ENCODE results near the gene HNF4A. TPM values are rescaled to one million over a fixed set of nuclear protein-coding genes. Genes with fewer than 3 reads are reported as not detected.
"Not testable (repeated sequence)": the region's sequence is repeated elsewhere in the genome, so short reads cannot be mapped to it uniquely, and the experiment has no call there.

Gene HNF4A
- total RNA-seq, result not detected

GRCh38 chr20:44355498-44356352 is at the start of gene HNF4A:
Gene HNF4A (plus strand): TSS chr20:44355699. CDS start chr20:44355805, 106 bp downstream.
- H3K4me1 Mint-ChIP-seq (ENCODE audit: low read depth), result no peaks in the 10 kb centered on the region
- ATAC-seq (replicated peaks in 1 of 2), result no peak
- DNase-seq, result no peak
- no peaks in the 10 kb centered on the region for H3K27me3 Mint-ChIP-seq (ENCODE audit: low read depth)
- no peak within 1 kb of the TSS for H3K4me3 Mint-ChIP-seq
- no peak within 1 kb of the TSS for H3K27ac Mint-ChIP-seq
- H3K9me3 Mint-ChIP-seq, result no peaks in the 10 kb centered on the region
- H3K36me3 Mint-ChIP-seq (ENCODE audit: insufficient read depth in 2 of 2), result no peaks in the 10 kb centered on the region

DNA sequence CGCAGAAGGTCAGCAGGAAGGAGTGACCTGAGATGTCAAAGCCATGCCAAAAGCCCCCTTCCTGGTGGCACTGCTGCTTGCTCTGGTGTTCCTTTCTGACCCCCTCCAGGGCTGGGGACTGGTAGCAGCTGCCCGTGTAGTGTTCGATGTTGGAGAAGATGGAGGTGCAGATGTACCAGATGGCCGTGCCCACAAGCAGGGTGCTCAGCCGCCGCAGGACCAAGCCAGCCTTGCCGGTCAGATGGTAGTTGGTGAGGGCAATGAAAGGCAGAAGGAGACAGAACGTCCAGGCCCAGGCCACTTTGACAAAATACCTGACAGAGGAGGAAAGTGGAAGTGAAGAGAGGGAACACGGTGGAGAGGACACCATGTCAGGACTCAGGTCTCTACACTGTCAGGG is 48.6 kb upstream of the HNF4A start:
- Mint-ChIP-seq H3K27ac (no peak overlapping the region), H3K27me3 (ENCODE audit: low read depth) (no peaks in the 10 kb centered on the region), H3K9me3 (no peaks in the 10 kb centered on the region), H3K4me1 (ENCODE audit: low read depth) (peaks cover 15% of the 10 kb centered on the region), H3K4me3 (no peak overlapping the region), H3K36me3 (ENCODE audit: insufficient read depth in 2 of 2) (no peaks in the 10 kb centered on the region)
- no peak for DNase-seq
- no peak for ATAC-seq (replicated peaks in 1 of 2)

GRCh38 chr20:44309763-44310663 is 45.5 kb upstream of the HNF4A start:
- ATAC-seq (replicated peaks in 1 of 2), result no peak
- H3K4me3 Mint-ChIP-seq, result peak overlapping the region; percentile 77 to 92
- peak overlapping the region; percentile 93 for H3K27ac Mint-ChIP-seq
- no peaks in the 10 kb centered on the region for H3K9me3 Mint-ChIP-seq
- no peak for DNase-seq
- peaks cover 15% of the 10 kb centered on the region for H3K4me1 Mint-ChIP-seq (ENCODE audit: low read depth)
- H3K36me3 Mint-ChIP-seq (ENCODE audit: insufficient read depth in 2 of 2), result no peaks in the 10 kb centered on the region
- H3K27me3 Mint-ChIP-seq (ENCODE audit: low read depth), result no peaks in the 10 kb centered on the region

DNA sequence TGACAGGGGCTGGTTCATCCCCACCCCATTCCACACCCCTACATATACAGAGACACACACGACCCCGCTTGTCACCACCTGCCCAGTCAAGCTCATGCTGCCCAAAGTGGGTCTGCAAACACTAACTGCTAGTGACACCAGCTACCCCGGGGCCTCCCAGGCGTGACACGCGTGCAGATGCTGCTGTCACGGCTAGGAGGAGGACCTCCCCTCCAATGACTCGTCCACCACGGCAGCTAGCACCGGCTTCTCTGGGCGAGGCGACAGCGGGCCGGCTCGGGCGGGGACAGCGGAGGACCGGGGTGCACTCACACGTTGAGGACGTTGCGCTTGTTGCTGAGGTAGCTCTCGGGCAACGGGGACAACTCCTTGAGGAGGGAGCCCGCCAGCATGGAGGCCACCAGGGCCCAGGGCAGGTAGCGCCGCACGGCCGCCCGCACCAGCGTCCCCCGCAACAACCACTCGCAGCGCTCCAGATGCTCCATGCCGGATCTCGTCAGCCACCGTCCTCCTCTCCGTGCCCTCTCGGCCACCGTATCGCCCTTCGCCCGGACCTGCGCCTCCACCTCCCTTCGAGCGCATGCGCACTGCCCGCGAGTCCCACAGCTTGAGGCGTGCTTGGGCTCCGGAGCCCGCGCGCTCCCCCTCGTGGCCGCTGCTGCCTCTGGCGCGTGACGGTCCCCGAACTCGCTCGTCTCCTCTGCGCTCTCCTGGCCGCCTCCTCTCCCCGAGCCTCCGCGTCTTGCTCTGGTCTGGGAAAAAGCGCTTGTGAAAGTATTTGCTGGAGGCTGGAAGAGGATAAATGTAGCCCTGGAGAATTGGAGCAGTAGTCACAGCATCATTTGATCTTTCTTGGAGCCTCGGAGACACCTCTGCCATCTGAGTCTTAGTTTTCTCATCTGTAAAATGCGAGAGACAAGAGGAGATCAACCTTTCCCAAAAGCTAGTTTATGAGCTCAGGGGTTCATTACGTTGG is 44.5 kb upstream of the HNF4A start, which contains the start of gene FITM2:
FITM2 (minus strand) TSS at position 539 of the 976 bp plus-strand sequence; CDS start at position 485, 54 bp downstream.
- peak within 1 kb of the TSS; percentile 93 for H3K27ac Mint-ChIP-seq
- no peaks in the 10 kb centered on the region for H3K9me3 Mint-ChIP-seq
- H3K36me3 Mint-ChIP-seq (ENCODE audit: insufficient read depth in 2 of 2), result no peaks in the 10 kb centered on the region
- H3K4me1 Mint-ChIP-seq (ENCODE audit: low read depth), result peaks cover 15% of the 10 kb centered on the region
- no peaks in the 10 kb centered on the region for H3K27me3 Mint-ChIP-seq (ENCODE audit: low read depth)
- H3K4me3 Mint-ChIP-seq, result peak within 1 kb of the TSS; percentile 77 to 92
- peak; percentile 99 for DNase-seq
- ATAC-seq (replicated peaks in 1 of 2), result peak; percentile 90 to 98

DNA sequence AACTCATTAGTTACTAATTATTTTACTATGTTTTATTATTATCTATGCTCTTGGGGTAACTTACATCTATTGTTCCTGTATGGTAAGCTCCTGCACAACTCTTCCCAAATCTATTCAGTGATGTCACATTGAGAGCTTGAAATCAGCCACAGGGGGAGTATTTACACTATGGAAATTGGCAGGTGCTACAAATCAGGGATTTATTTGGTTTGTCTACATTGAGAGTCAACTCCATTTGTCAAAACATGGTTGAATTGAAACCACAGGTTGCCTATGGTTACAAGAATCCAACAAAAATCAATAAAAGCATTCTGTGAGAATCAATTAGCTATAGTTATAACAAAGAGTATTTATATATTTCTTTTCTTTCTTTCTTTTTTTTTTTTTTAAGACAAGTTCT is 40.6 kb upstream of the HNF4A start:
- Mint-ChIP-seq H3K36me3 (ENCODE audit: insufficient read depth in 2 of 2) (no peaks in the 10 kb centered on the region), H3K4me1 (ENCODE audit: low read depth) (peaks cover 8% of the 10 kb centered on the region), H3K4me3 (no peak overlapping the region), H3K27ac (no peak overlapping the region), H3K9me3 (no peaks in the 10 kb centered on the region), H3K27me3 (ENCODE audit: low read depth) (no peaks in the 10 kb centered on the region)
- no peak for ATAC-seq (replicated peaks in 1 of 2)
- DNase-seq, result no peak

DNA sequence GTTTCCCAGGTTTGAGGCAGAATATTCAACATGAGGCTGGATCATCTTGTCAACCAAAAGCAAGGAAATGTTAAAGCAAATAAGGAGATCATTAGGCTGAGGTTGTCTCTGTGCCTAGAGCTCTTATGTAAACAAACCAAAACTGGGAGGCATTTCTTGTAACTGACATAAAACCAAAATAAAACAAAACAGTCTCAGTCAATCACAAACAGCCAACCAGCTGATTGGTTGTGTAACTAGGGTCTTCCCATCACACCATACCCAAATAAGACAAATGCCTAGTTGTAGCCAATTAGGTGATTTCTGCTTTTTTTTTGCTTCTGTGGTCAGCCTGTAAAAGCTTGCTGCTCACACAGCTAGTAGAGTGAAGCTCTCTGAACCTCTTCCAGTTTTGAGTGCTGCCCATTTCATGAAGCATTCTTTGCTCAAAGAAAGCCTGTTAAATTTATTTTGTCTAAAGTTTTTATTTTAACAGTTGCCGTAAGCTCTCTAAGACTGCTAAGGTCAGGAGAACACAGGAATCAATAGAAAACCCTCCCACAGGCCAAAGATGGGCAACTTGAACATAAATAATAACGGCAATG is 35.6 kb upstream of the HNF4A start:
- Mint-ChIP-seq H3K4me1 (ENCODE audit: low read depth) (no peaks in the 10 kb centered on the region), H3K27ac (no peak overlapping the region), H3K27me3 (ENCODE audit: low read depth) (no peaks in the 10 kb centered on the region), H3K36me3 (ENCODE audit: insufficient read depth in 2 of 2) (no peaks in the 10 kb centered on the region), H3K9me3 (no peaks in the 10 kb centered on the region), H3K4me3 (no peak overlapping the region)
- DNase-seq, result no peak
- no peak for ATAC-seq (replicated peaks in 1 of 2)

GRCh38 chr20:44324343-44324742 is 31.2 kb upstream of the HNF4A start:
- H3K27ac Mint-ChIP-seq, result no peak overlapping the region
- peaks cover 13% of the 10 kb centered on the region for H3K27me3 Mint-ChIP-seq (ENCODE audit: low read depth)
- ATAC-seq (replicated peaks in 1 of 2) (no peak), DNase-seq (no peak)
- H3K9me3 Mint-ChIP-seq, result no peaks in the 10 kb centered on the region
- no peak overlapping the region for H3K4me3 Mint-ChIP-seq
- H3K36me3 Mint-ChIP-seq (ENCODE audit: insufficient read depth in 2 of 2), result no peaks in the 10 kb centered on the region
- H3K4me1 Mint-ChIP-seq (ENCODE audit: low read depth), result no peaks in the 10 kb centered on the region

DNA sequence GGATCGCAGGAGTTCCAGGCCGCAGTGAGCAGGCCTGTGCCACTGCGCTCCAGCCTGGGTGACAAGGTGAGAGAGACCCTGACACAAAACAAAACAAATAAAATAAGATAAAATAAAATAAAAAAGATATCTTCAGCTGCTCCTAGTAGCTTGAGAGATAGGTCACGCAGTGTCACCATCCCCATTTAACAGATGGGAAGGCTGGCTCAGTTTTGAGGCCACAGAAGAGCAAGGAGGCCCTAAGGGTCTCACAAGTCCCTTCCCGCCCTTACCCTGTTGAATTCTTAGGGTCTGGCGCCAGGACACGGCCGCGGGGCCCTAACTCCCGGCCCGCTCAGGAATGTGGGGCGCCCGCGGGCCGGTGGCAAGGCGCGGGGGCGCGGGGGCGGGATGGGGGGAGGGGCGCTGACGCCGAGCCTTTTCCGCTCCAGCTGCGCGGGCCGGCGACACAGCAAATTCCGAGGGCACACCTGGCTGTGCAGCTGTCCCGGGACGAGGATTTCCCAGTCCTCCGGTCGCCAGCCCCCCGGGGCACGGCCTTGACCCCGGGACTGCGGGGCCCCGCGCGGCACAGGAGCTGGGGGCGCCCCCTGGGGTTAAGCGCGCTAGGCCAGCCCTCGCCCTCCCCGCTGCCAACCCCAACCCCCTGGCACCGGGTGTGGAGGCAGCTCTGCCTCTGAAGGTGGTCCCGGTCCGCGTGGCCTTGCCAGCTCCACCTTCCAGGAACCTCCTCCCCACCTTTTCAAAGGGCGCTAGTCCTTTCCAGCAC is 28.9 kb upstream of the HNF4A start:
- Mint-ChIP-seq H3K27me3 (ENCODE audit: low read depth) (peaks cover 13% of the 10 kb centered on the region), H3K36me3 (ENCODE audit: insufficient read depth in 2 of 2) (no peaks in the 10 kb centered on the region), H3K4me1 (ENCODE audit: low read depth) (no peaks in the 10 kb centered on the region), H3K4me3 (peak overlapping the region; percentile 76 to 78), H3K27ac (peak overlapping the region; percentile 90), H3K9me3 (no peaks in the 10 kb centered on the region)
- DNase-seq, result peak; percentile 24 to 29
- peak; percentile 72 to 75 for ATAC-seq (replicated peaks in 1 of 2)

DNA sequence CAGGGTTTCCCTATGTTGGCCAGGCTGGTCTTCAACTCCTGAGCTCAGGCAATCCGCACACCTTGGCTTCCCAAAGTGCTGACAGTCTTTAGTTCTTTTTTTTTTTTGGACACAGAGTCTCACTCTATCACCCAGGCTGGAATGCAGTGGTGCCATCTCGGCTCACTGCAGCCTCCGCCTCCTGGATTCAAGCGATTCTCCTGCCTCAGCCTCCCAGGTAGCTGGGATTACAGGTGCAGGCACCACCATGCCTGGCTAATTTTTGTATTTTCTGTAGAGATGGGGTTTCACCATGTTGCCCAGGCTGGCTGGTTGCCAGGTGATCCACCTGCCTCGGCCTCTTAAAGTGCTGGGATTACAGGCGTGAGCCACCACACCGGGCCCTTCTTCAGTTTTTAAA is 27.8 kb upstream of the HNF4A start:
- DNase-seq; H3K27ac Mint-ChIP-seq; H3K4me1 Mint-ChIP-seq (ENCODE audit: low read depth); ATAC-seq (replicated peaks in 1 of 2); H3K36me3 Mint-ChIP-seq (ENCODE audit: insufficient read depth in 2 of 2); H3K9me3 Mint-ChIP-seq: not testable (repeated sequence)
- peaks cover 13% of the 10 kb centered on the region for H3K27me3 Mint-ChIP-seq (ENCODE audit: low read depth)
- H3K4me3 Mint-ChIP-seq, result peak overlapping the region; percentile 68 to 78

- Mint-ChIP-seq H3K27ac (no peak overlapping the region), H3K36me3 (ENCODE audit: insufficient read depth in 2 of 2) (no peaks in the 10 kb centered on the region), H3K27me3 (ENCODE audit: low read depth) (peaks cover 13% of the 10 kb centered on the region), H3K4me3 (no peak overlapping the region), H3K9me3 (no peaks in the 10 kb centered on the region), H3K4me1 (ENCODE audit: low read depth) (no peaks in the 10 kb centered on the region)
- ATAC-seq (replicated peaks in 1 of 2) (no peak), DNase-seq (no peak)
Observed at GRCh38 chr20:44328428-44328827, 27.1 kb upstream of the HNF4A start.

- Mint-ChIP-seq H3K4me1 (ENCODE audit: low read depth) (no peaks in the 10 kb centered on the region), H3K4me3 (no peak overlapping the region), H3K9me3 (no peaks in the 10 kb centered on the region), H3K27ac (no peak overlapping the region), H3K36me3 (ENCODE audit: insufficient read depth in 2 of 2) (no peaks in the 10 kb centered on the region), H3K27me3 (ENCODE audit: low read depth) (peaks cover 18% of the 10 kb centered on the region)
- DNase-seq (no peak), ATAC-seq (replicated peaks in 1 of 2) (no peak)
Observed at GRCh38 chr20:44331201-44331600, 24.3 kb upstream of the HNF4A start.

All from activated T-cell treated with anti-CD3 and anti-CD28 coated beads, Interleukin-2, amount 50 U/mL, for 72 hours (primary cell).